NB4 (cell line): ENCODE results near the gene FKRP.
A peak's percentile ranks its signal among the peaks of the same experiment; 100 is the strongest.

Experiments used
- DNase-seq: peaks from one replicate; pipeline ENCODE4 v3.0.0; 2010; ENCODE audit warnings: low read depth
- H3K4me3 ChIP-seq: one replicate; pipeline ENCODE4 v1.5.1; 2011; ENCODE audit warnings: mild to moderate bottlenecking, low read depth, low read length, moderate library complexity
- MYC ChIP-seq: IDR thresholded peaks from 2 replicates; pipeline ENCODE4 v1.6.1; 2011; ENCODE audit warnings: low read depth, low read length
- POLR2A ChIP-seq: IDR thresholded peaks from 2 replicates; pipeline ENCODE4 v1.6.1; 2011; ENCODE audit warnings: mild to moderate bottlenecking; ENCODE audit not compliant: insufficient read length; ENCODE audit errors: extremely low read depth
- TF ChIP-seq, protein P1 (sequence below): IDR thresholded peaks from 2 replicates; pipeline ENCODE4 v1.6.1; 2011; ENCODE audit warnings: low read depth, low read length
- TF ChIP-seq, protein P2 (sequence below): IDR thresholded peaks from one replicate; pipeline ENCODE4 v1.5.1; 2012; ENCODE audit warnings: low read depth, low read length

The FKRP gene

DNA sequence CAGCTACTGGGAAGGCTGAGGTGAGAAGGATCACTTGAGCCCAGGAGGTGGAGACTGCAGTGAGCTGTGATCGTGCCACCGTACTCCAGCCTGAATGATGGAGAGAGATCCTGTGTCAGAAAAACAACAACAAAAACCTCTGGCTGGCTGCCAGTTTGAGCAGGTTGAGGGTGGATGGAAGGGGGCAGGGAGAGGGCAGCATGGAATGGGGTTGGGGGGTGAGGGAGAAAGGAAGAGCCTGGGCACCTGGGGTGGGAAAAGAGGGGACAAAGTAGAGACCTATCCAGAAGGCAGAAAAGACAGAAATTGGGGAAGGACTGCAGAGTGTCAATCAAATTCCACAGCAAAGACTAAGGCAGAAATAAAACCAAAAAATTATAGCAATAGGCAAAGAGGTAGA is 37.8 kb downstream of the FKRP start:
- TF ChIP-seq, protein P1, sequence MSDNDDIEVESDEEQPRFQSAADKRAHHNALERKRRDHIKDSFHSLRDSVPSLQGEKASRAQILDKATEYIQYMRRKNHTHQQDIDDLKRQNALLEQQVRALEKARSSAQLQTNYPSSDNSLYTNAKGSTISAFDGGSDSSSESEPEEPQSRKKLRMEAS: no peak
- TF ChIP-seq, protein P2, sequence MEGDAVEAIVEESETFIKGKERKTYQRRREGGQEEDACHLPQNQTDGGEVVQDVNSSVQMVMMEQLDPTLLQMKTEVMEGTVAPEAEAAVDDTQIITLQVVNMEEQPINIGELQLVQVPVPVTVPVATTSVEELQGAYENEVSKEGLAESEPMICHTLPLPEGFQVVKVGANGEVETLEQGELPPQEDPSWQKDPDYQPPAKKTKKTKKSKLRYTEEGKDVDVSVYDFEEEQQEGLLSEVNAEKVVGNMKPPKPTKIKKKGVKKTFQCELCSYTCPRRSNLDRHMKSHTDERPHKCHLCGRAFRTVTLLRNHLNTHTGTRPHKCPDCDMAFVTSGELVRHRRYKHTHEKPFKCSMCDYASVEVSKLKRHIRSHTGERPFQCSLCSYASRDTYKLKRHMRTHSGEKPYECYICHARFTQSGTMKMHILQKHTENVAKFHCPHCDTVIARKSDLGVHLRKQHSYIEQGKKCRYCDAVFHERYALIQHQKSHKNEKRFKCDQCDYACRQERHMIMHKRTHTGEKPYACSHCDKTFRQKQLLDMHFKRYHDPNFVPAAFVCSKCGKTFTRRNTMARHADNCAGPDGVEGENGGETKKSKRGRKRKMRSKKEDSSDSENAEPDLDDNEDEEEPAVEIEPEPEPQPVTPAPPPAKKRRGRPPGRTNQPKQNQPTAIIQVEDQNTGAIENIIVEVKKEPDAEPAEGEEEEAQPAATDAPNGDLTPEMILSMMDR: no peak
- TF ChIP-seq POLR2A (no peak), MYC (no peak)
- no peak for DNase-seq
- H3K4me3 ChIP-seq: peak overlapping the region; percentile 78

DNA sequence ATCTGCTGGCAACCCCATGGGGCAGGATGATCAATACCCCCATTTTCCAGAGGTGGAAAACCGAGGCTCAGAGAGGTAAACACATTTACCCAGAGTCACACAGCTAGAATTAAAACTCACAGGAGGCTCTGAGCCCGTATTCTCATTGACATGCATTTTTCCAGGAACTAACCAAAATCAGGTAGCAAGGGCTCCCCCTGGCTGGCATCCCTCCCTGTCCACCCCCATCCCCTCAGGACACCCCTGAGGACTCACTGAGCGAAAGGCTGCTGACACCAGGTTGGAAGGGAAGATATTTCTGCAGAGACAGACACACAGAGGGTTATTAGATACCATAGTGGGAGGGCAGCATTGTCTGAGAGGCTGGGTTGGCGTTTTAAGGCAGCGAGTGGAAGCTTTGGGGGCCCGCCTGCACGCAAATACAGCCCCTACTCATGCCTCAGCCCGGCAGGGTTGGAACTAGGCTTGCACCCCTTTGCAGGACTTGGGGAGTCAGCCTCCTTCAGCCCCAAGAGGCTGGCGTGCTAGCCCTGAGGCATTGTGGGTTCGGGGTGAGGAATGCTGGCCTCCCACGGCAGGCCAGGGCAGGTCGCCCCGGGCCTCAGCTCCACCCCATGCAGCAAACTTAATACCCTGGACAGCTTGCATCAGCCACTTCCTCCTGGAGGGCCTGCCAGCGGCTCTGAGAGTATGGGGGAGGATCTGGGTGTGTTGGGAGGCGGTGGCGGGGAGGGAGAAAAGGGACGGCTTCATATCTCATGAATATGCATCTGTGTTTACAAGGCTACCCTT is 38.6 kb downstream of the FKRP start:
- DNase-seq: peak; percentile 100
- TF ChIP-seq, protein P2: peak; percentile 75
- TF ChIP-seq, protein P1: peak; percentile 93
- peak; percentile 38 for TF ChIP-seq POLR2A
- peak; percentile 96 for TF ChIP-seq MYC
- H3K4me3 ChIP-seq: peak overlapping the region; percentile 78

DNA sequence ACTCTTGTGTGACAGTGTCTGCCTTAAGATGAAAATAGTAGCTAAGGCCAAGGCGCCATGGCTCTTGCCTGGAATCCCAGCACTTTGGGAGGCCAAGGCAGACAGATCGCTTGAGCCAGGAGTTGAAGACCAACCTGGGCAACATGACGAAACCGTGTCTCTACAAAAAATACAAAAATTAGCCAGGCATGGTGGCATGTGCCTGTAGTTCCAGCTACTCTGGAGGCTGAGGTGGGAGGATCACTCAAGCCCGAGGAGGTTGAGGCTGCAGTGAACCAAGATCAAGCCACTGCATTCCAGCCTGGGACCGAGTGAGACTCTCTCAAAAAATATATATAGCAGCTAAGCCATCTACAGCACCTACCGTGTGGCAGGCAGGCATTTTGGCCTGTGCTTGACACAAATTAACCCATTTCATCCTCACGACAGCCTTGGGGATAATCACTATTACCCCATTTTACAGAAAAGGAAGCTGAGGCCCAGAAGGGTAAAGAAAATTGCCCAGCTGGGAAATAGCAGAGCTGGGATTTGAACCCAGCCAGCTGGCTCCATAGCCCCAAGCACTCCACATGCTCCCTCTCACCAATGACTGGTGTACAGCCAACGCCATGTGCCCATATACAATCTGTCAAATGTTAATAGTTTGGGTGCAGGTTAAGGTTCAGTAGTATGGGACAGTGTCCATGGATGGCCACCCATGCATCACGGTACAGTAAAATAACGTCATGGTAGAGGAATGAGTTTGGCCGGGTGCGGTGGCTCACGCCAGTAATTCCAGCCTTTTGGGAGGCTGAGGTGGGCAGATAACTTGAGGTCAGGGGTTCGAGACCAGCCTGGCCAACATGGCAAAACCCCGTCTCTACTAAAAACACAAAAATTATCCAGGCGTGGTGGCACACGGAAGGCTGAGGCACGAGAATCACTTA is 39.5 kb downstream of the FKRP start:
- DNase-seq: no peak
- H3K4me3 ChIP-seq: peak overlapping the region; percentile 78
- TF ChIP-seq, protein P1: peak; percentile 95
- TF ChIP-seq POLR2A (peak; percentile 2), MYC (peak; percentile 79)
- TF ChIP-seq, protein P2: no peak

DNA sequence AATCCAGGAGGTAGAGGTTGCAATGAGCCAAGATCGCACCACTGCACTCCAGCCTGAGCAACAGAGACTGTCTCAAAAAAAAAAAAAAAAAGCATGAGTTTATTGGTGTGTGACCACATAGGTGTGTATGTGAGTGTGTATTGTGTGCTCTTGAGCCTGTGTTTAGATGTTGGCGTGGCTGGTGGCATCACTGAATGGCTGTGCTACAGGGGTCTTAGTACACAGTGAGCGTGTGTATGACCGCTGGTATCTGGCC is 40.1 kb downstream of the FKRP start:
- TF ChIP-seq MYC (no peak), POLR2A (no peak)
- TF ChIP-seq, protein P2: no peak
- TF ChIP-seq, protein P1: no peak
- no peak for DNase-seq

DNA sequence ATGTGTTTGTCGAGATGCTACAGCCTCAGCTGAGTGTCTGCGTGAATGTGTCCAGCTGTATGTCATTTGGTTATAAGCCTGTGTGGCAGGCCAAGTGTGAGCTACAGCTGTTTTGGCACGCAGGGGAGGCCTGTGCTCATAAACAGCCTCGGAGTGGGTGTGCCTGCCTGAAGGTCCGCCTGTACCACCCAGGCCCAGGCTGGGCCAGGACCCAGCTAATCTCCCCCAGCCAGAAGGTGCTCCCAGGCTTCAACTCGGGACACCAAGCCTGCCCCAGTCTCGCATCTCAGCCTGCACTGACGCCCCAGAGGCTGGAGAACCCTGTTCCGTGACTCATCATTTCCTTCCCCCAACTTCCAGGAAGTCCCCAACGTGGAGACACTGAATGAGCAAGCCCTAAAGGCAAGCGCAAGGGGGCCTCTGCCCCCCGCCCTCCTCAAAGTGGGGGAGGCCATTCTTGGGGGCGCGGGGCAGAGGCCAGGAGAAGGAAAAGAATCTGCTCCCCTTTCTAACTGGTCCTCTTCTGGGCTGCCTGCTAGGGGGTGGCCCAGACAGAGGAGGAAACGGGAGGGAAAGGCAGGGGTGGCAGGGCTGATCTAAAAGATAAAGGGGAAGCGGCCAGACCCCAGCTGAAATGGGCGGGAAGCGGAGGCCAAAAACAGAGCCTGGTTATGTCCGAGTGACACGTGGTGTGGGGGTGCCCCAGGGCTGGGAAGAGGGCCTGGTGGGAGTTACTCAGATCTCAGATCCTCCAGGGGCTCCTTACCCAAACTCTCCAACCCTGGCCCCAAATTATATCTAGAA is 40.6 kb downstream of the FKRP start:
- H3K4me3 ChIP-seq: peak overlapping the region; percentile 78
- TF ChIP-seq MYC (peak; percentile 97), POLR2A (peak; percentile 61)
- TF ChIP-seq, protein P2: peak; percentile 25
- TF ChIP-seq, protein P1: peak; percentile 99
- peak; percentile 100 for DNase-seq

More for the DNA sequence above, 40.1 kb downstream of the FKRP start:
- peak overlapping the region; percentile 78 for H3K4me3 ChIP-seq
